ENCODE results near the gene ERMARD.

The ERMARD gene

DNA sequence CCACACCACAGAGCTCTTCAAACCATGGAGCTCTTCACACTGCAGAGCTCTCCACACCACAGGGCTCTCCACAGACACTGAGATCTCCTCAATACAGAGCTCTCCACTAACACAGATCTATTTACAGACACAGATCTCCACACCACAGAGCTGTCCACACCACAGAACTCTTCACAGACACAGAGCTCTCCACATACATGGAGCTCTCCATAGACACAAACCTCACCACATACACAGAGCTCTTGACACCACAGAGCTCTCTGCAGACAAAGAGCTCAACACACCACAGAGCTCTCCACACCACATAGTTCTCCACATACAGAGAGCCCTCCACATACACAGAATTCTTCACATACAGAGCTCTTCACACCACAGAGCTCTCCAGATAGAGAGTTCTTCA lies 53.0 kb downstream of the ERMARD start:
- no peak for DNase-seq (ENCODE audit: low read depth)
- TF ChIP-seq CTCF (IDR thresholded peaks at IDR 0.05; ENCODE audit: control insufficient read depth, insufficient read depth, low read depth, low read length, missing control alignments), result no peak

DNA sequence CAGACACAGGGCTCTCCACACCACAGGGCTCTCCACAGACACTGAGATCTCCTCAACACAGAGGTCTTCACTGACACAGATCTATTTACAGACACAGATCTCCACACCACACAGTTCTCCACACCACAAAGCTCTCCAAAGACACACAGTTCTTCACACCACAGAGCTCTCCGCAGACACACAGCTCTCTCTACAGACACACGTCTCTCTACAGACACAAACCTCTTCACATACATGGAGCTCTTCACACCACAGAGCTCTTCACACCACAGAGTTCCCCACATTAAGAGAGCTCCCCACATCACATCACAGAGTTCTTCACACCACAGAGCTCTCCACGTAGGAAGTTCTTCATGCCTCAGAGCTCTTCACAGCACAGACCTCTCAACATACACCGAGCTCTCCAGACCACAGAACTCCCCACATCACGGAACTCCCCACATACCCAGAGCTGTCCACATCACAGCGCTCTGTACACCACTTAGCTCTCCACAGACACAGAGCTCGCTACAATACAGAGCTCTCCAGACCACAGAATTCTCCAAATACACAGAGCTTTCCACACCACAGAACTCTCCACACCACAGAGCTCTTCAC lies 53.9 kb downstream of the ERMARD start:
- DNase-seq (ENCODE audit: low read depth), result no peak
- H3K4me3 ChIP-seq (ENCODE audit: control insufficient read depth, low read depth, low read length), result no peak overlapping the region
- TF ChIP-seq CTCF (IDR thresholded peaks at IDR 0.05; ENCODE audit: control insufficient read depth, insufficient read depth, low read depth, low read length, missing control alignments), result no peak

More for the DNA sequence above, 53.0 kb downstream of the ERMARD start:
- H3K4me3 ChIP-seq (ENCODE audit: control insufficient read depth, low read depth, low read length), result no peak overlapping the region

DNA sequence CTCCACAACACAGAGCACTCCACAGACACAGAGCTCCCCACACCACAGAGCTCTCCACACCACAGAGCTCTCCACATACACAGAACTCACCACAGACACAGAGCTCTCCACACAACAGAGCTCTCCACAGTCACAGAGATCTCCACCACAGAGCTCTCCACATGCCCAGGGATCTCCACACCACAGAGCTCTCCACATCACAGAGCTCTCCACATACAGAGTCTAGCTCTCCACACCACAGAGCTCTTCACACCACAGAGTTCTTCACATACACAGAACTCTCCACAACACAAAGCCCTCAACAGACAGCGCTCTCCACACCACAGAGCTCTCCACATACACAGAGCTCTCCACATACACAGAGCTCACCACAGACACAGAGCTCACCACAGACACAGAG lies 55.3 kb downstream of the ERMARD start:
- no peak for TF ChIP-seq CTCF (IDR thresholded peaks at IDR 0.05; ENCODE audit: control insufficient read depth, insufficient read depth, low read depth, low read length, missing control alignments)
- no peak for DNase-seq (ENCODE audit: low read depth)
- H3K4me3 ChIP-seq (ENCODE audit: control insufficient read depth, low read depth, low read length), result no peak overlapping the region

- no peak for DNase-seq (ENCODE audit: low read depth)
- no peak overlapping the region for H3K4me3 ChIP-seq (ENCODE audit: control insufficient read depth, low read depth, low read length)
- TF ChIP-seq CTCF (IDR thresholded peaks at IDR 0.05; ENCODE audit: control insufficient read depth, insufficient read depth, low read depth, low read length, missing control alignments), result no peak
Measured at GRCh38 chr6:169807229-169807628, 55.8 kb downstream of the ERMARD start.

DNA sequence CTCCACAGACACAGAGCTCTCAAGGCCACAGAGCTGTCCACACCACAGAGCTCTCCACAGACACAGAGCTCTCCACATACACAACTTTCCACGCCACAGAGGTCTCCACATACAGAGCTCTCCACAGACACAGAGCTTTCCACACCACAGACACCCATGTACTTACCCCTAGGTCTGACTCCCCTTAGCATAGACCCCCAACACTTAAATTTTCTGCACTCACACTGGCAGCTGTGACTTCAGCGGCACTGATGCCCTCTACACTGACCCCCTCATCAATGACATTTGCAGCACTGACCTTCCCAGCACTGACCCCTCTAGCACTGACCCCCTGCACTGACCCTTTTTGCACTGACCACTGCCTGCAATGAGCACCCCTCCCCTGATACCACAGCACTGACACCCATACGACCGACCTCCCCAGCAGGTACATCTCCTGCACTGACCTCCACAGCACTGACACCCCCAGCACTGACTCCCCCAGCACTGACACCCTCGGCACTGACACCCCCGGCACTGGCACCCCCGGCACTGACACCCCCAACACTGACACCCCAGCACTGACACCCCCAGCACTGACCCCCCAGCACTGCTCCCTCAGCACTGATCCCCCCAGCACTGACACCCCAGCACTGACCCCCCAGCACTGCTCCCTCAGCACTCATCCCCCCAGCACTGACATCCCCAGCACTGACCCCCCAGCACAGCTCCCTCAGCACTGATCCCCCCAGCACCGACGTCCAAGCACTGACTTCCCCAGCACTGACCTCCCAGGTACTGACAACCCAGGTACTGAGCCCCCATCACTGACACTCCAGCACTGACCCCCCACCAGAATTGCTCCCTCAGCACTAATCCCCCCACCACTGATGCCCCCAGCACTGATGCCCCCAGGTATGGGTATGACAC lies 56.5 kb downstream of the ERMARD start:
- no peak for DNase-seq (ENCODE audit: low read depth)

GRCh38 chr6:169808608-169808967 lies 57.2 kb downstream of the ERMARD start:
- DNase-seq (ENCODE audit: low read depth), result no peak
- no peak overlapping the region for H3K4me3 ChIP-seq (ENCODE audit: control insufficient read depth, low read depth, low read length)
- TF ChIP-seq CTCF (IDR thresholded peaks at IDR 0.05; ENCODE audit: control insufficient read depth, insufficient read depth, low read depth, low read length, missing control alignments), result no peak

More for the DNA sequence above, 56.5 kb downstream of the ERMARD start:
- no peak overlapping the region for H3K4me3 ChIP-seq (ENCODE audit: control insufficient read depth, low read depth, low read length)
- TF ChIP-seq CTCF (IDR thresholded peaks at IDR 0.05; ENCODE audit: control insufficient read depth, insufficient read depth, low read depth, low read length, missing control alignments), result no peak

Data from AG09309 (cell line).